Esophagus mucosa (tissue), 1 donor: ENCODE measurements around the gene MTCH2. TPM values are rescaled to one million over a fixed set of nuclear protein-coding genes. Genes with fewer than 3 reads are reported as not detected.
"Not testable (repeated sequence)": the region's sequence is repeated elsewhere in the genome, so short reads cannot be mapped to it uniquely, and the experiment has no call there.

ENCODE experiments used
- ATAC-seq: fragments of 200-7000 bp; cut with Tn5 transposase; one replicate; pipeline ENCODE4 v1.9.1; 2020
- total RNA-seq: library from RNA; stranded (reverse); gene quantifications from one replicate; pipeline ENCODE4 v1.2.4, GENCODE V29; 2023
- donor health status: DM: yes; HTN: yes; CAD: no.

The MTCH2 gene
- total RNA-seq, result 102 TPM

- ATAC-seq, result peak; percentile 99
Observed at GRCh38 chr11:47642099-47642855, at the start of gene MTCH2. TSS of gene MTCH2 (minus strand) at chr11:47642559. CDS start at chr11:47642465, 94 bp downstream.

GRCh38 chr11:47691979-47692378, 49.6 kb upstream of the MTCH2 start:
- no peak for ATAC-seq

GRCh38 chr11:47689480-47689879, 47.1 kb upstream of the MTCH2 start:
- ATAC-seq, result peak; percentile 85

- ATAC-seq, result no peak
Observed at GRCh38 chr11:47688991-47689390, 46.6 kb upstream of the MTCH2 start.

DNA sequence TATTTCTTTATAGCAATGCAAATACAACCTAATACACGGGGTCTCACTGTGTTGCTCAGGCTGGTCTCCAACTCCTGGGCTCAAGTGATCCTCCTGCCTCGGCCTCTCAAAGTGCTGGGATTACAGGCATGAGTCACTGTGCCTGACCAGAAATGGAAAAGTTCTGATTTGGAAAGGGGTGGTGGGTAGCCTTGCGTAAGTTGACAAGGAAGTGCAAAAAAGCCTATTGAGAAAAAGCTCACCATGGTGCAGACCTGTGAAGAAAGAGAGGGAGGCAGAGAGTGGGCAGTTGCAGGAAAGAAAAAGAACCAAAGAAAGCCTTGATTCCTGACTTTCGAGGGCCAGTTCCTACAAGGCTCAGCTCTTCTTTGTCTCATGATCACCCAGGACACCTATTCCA, 45.8 kb upstream of the MTCH2 start:
- ATAC-seq, result no peak

DNA sequence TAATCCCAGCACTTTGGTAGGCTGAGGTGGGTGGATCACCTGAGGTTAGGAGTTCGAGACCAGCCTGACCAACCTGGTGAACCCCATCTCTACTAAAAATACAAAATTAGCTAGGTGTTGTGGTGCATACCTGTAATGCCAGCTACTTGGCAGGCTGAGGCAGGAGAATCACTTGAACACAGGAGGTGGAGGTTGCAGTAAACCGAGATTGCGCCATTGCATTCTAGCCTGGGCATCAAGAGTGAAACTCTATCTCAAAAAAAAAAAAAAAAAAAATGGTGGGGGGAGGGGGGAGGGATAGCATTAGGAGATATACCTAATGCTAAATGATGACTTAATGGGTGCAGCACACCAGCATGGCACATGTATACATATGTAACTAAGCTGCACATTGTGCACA, 44.3 kb upstream of the MTCH2 start:
- not testable (repeated sequence) for ATAC-seq

DNA sequence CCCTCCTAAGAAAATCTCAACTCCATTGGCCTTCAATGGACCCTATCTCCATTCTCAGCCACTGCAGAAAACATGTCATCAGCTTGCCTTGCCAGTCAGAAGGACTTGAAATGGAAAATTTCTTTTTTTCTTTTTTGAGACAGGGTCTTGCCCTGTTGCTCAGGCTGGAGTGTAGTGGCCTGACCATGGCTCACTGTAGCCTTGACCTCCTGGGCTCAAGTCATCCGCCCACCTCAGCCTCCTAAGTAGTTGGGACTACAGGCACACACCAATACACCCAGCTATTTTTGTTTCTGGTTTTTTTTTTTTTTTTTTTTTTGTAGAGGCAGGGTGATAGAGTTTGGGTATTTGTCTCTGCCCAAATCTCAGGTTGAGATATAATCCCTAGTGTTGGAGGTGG, 43.8 kb upstream of the MTCH2 start:
- ATAC-seq, result no peak

DNA sequence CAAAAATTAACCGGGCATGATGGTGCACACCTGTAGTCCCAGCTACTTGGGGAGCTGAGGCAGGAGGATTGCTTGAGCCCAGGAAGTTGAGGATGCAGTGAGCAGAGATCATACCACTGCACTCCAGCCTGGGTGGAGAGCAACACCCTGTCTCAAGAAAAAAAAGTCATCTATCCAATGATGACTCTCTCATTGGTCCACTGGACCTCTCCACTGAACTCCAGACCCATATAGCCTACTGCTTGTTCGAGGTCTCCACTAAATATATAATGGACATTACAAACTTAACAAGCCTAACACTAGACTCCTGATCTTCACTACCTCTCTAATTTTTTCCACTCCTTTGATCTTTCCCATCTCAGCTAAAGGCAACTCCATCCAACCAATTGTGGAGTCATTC, 33.5 kb upstream of the MTCH2 start:
- ATAC-seq, result no peak

DNA sequence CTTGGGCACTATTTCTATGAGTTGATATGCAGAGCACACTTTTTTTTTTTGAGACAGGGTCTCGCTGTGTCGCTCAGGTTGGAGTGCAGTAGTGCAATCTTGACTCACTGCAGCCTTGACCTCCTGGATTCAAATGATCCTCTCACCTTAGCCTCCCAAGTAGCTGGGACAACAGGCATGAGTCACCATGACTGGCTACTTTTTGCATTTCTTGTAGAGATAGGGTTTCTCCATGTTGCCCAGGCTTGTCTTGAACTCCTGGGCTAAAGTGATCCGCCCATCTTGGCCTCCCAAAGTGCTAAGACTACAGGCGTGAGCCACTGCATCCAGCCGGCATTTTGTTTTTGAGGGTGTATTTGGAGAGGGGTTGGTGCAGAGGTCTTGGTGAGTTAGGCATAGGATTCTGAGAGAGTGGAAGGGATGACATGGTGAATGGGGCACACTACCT, 29.9 kb upstream of the MTCH2 start:
- ATAC-seq, result no peak

GRCh38 chr11:47669856-47670255, 27.5 kb upstream of the MTCH2 start:
- no peak for ATAC-seq

GRCh38 chr11:47668665-47669064, 26.3 kb upstream of the MTCH2 start:
- ATAC-seq, result no peak

GRCh38 chr11:47667555-47667954, 25.2 kb upstream of the MTCH2 start:
- ATAC-seq, result no peak

DNA sequence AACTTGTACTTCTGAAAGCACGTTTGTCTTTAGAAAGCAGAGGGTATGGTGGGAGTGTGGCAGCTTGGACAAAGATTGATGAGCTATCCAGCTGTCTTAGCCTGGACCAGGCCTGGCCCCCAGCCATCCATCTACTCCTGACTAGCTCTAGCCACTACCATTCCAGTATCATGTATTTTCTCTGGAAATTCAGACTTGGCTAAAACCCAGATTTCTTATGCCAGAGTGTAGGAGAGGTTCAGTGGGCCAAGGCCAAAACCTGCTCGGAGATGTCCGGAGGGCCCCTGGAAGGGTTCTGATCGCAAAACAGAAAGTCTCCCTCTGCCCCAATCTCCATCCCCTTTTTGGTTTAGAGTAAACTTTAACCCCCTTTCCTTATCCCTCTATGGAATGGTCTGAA, 24.8 kb upstream of the MTCH2 start:
- no peak for ATAC-seq

GRCh38 chr11:47664936-47665335, 22.6 kb upstream of the MTCH2 start:
- ATAC-seq, result not testable (repeated sequence)

- no peak for ATAC-seq
Observed at GRCh38 chr11:47661245-47661644, 18.9 kb upstream of the MTCH2 start.

DNA sequence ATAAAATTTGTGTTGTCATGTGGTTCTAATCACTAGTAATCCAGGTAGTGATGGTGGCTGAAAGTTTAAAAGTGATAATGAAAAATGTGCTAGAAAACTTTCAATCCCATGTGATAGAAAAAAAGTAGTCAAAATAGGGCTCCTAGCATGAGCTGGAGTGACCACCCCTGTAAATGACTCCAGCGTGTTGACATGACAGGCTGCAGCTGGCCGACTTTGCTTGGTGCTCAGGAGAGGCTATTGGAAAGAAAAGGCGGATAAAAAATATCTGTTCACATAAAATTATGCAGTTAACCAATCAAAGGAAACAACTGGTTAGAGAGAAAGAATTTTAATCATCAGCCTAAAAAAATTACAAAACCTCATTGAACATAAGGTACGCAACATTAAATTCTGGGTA, 16.9 kb upstream of the MTCH2 start:
- no peak for ATAC-seq

GRCh38 chr11:47656260-47656885, 14.0 kb upstream of the MTCH2 start:
- ATAC-seq, result no peak

DNA sequence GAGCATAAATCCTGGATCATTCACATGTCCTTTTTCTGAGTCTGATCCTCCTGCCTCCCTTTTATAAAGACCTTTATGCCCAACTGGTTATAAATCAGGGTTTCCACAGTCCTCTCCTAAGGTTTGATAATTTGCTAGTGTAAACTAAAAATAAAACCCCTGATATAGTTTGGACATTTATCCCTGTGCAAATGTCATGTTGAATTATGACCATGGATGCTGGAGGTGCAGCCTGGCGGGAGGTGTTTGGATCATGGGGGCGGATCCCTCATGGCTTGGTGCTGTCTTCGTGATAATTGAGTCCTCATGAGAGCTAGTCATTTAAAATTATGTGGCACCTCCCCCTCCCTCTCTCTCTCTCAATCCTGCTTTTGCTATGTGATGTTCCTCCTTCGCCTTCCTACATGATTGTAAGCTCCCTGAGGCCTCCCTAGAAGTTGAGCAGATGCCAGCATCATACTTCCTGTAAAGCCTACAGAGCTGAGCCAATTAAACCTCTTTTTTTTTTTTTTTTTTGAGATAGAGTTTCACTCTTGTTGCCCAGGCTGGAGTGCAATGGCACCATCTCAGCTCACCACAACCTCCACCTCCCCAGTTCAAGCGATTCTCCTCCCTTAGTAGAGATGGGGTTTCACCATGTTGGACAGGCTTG, 9.6 kb upstream of the MTCH2 start:
- ATAC-seq, result no peak

DNA sequence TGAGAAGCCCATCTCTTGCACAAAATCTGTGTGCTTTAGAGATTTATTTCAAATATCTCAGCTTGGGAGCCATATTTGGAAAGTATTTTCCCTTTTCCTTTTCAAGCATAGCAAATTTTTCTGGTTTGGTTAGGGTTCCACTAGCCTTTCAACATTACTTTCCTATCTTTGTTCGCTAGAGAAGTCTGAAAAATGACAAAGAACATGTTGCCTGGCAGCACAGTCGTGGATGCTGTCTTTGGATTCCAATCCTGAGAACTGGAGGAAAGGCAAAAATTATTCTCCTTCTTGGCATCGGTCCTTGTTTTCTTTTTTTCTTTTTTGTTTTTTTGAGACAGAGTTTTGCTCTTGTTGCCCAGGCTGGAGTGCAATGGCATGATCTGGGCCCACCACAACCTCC, 6.9 kb upstream of the MTCH2 start:
- no peak for ATAC-seq

DNA sequence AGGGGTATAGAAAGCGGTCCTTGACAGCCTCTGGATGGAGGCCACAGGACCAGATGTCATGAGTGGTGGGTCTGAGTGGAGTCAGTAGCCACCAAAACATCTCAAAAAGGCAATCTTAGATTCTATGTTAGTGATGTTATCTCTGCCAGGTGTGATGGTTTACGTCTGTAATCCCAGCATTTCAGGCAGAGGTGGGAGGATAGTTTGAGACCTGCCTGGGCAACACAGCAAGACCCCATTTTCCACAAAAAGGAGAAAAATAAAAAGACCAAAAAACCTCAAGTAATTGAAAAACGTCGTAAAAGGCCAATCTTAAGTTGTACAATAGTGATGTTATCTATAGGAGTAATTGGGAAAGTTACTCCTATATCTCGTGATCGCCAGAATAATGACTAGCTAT, 3.7 kb upstream of the MTCH2 start:
- ATAC-seq, result no peak

DNA sequence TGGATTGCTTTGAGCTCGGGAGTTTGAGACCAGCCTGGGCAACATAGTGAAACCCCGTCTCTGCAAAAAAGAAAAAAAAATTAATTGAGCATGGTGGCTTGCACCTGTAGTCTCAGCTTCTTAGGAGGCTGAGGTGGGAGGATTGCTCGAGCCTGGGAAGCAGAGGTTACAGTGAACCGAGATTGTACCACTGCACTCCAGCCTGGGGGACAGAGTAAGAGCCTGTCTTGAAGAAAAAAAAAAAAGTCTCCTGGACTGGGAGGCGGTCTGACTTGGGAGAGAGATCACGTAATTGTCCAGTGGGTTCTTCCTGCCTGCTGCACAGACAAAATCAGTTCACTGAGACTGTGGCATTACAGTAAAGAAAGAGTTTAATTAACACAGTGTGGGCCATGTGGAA, 3.1 kb upstream of the MTCH2 start:
- no peak for ATAC-seq

- ATAC-seq, result no peak
Observed at GRCh38 chr11:47641600-47642098, 710 bp downstream of the MTCH2 start.

DNA sequence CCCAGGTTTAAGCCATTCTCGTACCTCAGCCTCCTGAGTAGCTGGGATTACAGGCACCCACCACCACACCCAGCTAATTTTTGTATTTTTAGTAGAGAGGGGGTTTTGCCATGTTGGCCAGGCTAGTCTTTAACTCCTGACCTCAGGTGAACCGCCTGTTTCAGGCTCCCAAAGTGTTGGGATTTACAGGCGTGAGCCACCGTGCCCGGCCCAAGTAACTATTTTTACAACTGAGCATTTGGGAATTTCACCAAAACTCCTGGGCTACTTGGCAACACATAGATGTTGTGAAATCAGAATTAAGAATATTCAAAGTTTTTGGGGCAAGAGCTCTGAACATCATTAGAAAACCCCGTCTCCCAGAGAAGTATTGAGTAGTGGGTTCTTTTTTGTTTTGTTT, 1.9 kb downstream of the MTCH2 start:
- ATAC-seq, result not testable (repeated sequence)

DNA sequence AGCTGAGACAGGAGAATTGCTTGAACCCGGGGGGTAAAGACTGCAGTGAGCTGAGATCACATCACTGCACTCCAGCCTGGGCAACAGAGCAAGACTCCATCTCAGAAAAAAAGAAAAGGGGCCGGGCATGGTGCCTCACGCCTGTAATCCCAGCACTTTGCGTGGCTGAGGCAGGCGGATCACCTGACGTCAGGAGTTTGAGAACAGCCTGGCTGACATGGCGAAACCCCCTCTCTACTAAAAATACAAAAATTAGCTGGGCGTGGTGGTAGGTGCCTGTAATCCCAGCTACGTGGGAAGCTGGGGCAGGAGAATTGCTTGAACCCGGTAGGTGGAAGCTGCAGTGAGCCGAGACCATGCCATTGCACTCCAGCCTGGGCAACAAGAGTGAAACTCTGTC, 6.0 kb downstream of the MTCH2 start:
- not testable (repeated sequence) for ATAC-seq
